ENCODE results near the gene WIPF1.

GRCh38 chr2:174569678-174570077, 27.9 kb downstream of the WIPF1 start:
- TF ChIP-seq CTCF (conservative IDR thresholded peaks at IDR 0.05) = no peak
- TF ChIP-seq ZFX (IDR thresholded peaks at IDR 0.05) = no peak

All from C4-2B (cell line).